NT2/D1 (cell line): ENCODE measurements around the gene TGFBR3.
"Not testable (repeated sequence)": the region's sequence is repeated elsewhere in the genome, so short reads cannot be mapped to it uniquely, and the experiment has no call there.

Experiments used
- SUZ12 ChIP-seq: IDR thresholded peaks from 2 replicates; pipeline ENCODE4 v1.6.1; 2011; ENCODE audit not compliant: insufficient read length, insufficient read depth; ENCODE audit errors: extremely low read depth
- YY1 ChIP-seq: IDR thresholded peaks from 2 replicates; pipeline ENCODE4 v1.6.1; 2011; ENCODE audit not compliant: insufficient read length, insufficient read depth
- ZNF274 ChIP-seq: IDR thresholded peaks from 2 replicates; pipeline ENCODE4 v1.6.1; 2011; ENCODE audit warnings: mild to moderate bottlenecking, low read depth, low read length

DNA sequence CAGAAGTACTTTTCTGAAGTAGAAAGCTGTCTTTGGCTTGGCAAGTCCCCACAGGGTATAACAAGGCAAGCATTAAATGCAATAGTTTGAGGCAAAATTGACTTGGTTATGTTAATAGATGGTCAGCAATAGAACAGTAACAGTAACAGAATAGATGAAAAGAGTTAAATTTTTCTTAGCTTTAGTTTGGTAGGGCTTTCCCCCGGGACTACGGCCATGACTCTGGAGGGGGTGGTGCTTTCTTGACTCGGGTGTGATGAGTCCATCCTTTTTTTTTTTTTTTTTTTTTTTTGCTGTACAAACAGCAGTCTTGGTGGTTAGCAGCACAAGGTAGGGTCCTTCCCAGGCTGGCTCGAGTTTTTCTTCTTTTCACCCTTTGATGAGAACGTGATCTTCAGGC lies 219.3 kb downstream of the TGFBR3 start:
- not testable (repeated sequence) for TF ChIP-seq YY1, ZNF274, SUZ12
